PC-3 (cell line): ENCODE measurements around the gene KCNV2.

ENCODE experiments used
- CTCF ChIP-seq: fragments of 300-600 bp; sonication (generic); conservative IDR thresholded peaks from 2 replicates; pipeline ENCODE4 v1.5.1; 2017; ENCODE audit warnings: antibody characterized with exemption, low read depth, mild to moderate bottlenecking, low read length
- EZH2 ChIP-seq: fragments of 300-600 bp; sonication (generic); IDR thresholded peaks from one replicate; pipeline ENCODE4 v1.6.1; 2017; ENCODE audit warnings: antibody characterized with exemption, mild to moderate bottlenecking, low read length; ENCODE audit not compliant: unreplicated experiment
- EZH2phosphoT487 ChIP-seq: fragments of 300-600 bp; sonication (generic); IDR thresholded peaks from 2 replicates; pipeline ENCODE4 v1.6.1; 2018; ENCODE audit warnings: mild to moderate bottlenecking, antibody characterized with exemption, low read length, borderline replicate concordance

DNA sequence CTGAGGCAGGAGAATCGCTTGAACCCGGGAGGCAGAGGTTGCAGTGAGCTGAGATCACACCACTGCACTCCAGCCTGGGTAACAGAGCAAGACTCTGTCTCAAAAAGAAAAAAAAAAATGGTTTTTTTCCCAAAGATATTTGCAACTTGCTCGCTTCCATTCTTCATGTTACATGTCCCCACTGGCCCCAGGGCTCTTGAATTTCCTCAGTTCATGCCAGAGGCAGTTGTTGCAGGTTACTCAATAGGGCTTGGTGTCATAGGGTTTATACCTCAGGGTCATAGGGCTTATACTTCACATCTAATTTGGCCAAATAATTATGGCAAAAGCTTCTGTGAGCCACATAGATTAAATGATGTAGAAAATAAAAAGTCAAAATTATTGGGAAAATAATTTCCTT, 44.1 kb upstream of the KCNV2 start:
- TF ChIP-seq CTCF (no peak), EZH2phosphoT487 (no peak), EZH2 (no peak)
